Bone marrow (tissue), 2 donors: ENCODE results near the gene MAP1S.

Source experiments
- DNase-seq, 2 donors: peaks; one replicate each; lab custom pipeline; 2025; lab: John Stamatoyannopoulos, UW

MAP1S gene

DNA sequence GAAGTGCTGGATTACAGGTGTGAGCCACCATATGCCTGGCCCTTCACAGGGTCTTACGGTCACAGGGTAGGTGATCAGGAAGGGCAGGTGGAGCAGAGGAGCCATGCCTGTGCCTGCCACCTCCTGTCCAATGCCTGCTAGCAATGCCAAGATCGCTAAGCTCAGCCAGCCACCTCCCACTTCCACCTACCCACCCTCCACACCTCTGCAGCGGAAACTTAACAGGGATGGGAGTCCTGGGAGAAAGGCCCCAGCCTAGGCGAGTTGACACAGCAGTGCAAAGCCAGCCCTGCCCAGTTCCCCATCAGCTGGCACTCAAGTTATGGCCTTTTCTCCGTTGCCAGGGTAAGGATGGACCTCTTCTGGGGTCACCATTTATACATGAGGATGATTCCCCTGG lies 16.1 kb downstream of the MAP1S start:
- no peak for DNase-seq

DNA sequence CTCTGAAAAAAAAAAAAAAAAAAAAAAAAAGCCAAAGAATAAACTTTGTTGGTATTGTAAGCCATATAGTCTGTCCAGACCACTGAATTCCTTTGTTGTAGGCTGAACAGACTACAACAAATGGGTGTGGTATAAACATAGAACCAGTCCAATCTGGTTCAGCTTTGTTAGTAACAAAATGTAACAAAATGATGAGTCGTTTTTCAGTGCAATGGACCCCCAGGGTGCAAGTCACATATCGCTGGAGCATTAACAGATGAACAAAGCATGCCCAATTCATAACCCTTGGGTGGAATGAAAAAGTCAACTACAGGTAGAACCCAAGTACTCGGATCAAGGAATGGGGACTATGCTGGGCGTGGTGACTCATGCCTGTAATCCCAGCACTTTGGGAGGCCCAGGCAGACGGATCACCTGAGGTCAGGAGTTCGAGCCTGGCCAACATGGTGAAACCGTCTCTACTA lies 18.4 kb downstream of the MAP1S start:
- DNase-seq: no peak

DNA sequence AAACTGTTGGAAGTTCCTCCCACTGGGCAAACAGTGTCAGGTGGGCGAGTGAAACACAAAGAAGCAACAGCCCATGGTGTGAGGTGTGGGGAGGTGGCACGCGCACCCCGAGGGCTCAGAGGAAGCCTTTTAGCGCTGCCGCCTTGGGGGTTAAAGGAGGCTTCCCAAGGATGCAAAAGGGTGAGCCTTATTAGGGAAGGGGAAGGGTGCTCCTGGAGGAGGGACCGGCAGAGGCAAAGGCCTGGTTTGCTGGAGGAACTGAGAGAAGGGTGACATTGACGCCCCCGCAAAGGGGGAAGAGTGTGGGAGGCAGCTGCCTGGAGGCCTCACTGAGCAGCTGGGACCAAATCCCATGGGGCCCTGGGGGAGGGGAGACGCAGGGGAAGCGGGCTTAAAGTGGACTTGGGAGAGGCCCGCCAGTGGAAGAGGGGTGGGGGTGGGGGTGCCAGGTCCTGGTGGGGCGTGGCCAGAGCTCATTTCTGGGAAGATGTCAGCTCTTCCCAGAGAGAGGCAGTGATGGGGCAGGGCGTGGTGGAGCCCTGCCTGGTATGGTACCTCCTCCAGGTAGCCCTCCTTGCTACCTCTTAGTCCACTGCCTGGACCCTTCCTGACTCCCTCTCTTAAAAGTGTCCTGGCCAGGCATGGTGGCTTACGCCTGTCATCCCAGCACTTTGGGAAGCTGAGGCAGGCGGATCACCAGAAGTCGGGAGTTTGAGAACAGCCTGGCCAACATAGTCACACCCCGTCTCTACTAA lies 20.0 kb downstream of the MAP1S start:
- no peak for DNase-seq

DNA sequence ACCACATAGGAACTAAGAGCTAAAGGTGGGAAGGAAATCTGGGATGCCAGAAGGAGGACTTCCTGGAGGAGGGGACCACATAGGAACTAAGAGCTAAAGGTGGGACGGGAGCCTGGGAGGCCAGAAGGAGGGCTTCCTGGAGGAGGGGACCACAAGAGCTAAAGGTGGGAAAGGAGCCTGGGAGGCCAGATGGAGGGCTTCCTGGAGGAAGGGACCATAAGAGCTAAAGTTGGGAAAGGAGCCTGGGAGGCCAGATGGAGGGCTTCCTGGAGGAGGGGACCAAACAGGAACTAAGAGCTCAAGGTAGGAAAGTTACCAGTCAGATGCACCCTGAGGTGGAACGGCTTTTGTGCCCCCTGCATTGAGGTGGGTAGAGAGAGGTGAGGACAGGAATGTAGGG lies 22.2 kb downstream of the MAP1S start:
- DNase-seq: no peak

DNA sequence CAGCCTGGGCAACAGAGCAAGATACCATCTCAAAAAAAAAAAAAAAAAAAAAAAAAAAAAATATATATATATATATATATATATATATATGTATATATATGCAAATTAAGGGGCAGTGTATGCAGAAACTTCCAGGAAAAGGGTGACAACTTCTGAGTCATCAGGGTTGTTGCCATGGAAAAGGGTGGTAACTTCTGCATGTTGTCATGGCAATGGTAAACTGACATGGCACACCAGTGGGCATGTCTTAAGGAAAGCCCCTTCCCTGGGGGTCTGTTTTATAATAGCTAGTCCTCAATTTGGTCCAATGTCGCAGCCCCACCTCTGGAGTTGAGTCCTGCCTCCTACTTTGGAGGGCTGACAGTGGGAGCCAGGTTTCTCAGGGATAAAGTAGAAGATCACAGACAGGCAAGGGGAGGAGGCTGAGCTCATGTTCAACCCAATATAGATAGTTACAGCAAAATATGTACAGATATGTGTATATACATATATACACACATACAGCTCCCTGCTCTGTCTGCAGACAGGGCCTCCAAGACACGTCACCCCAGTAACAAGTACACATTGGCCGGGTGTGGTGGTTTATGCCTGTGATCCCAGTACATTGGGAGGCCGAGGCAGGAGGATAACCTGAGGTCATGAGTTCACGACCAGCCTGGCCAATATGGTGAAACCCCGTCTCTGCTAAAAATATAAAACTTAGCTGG lies 24.7 kb downstream of the MAP1S start:
- peak in 1 of 2 donors; percentile 31 for DNase-seq

DNA sequence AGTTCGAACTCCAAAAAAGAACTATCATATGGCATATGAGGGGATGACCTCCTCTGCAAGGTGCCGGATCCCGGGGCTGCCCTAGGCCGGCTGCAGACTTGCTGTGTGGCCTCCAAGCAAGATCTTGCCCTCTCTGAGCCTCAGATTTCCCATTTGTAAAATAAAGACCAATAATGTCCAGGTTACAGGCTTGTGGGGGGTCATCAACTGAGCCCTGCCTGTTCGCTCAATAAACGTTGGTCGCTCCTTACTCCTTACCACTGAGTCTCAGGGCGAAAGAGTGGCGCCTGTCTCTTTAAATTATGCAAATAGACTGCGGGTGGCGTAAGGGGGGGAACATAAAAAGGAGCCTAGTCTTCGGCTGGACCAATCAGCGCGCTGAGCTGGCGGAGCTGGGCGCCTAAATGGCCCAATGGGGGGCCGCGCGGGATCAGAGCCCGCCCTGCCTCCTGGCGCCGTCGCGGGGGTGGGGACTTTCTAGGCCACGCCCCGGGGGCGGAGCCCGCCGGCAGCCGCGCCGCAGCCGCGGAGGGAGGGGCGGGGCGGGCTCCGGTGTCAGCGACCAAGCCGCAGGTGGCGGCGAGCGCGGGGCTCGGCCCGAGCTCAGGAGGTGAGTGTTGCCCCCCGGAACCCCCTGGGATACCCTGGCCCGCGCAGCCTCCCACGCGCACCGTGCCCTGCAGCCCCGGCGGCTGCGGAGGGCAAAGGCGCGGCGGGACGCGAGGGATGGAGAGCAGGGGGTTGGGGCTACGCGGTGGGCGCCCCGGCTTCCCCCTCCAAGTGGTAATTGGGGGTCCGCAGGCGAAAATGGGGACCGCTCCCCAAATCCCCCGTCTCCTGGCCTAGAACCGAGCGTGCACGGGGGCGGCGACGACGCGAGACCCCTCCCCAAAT lies 28.2 kb downstream of the MAP1S start:
- peak; percentile 68 to 90 for DNase-seq

DNA sequence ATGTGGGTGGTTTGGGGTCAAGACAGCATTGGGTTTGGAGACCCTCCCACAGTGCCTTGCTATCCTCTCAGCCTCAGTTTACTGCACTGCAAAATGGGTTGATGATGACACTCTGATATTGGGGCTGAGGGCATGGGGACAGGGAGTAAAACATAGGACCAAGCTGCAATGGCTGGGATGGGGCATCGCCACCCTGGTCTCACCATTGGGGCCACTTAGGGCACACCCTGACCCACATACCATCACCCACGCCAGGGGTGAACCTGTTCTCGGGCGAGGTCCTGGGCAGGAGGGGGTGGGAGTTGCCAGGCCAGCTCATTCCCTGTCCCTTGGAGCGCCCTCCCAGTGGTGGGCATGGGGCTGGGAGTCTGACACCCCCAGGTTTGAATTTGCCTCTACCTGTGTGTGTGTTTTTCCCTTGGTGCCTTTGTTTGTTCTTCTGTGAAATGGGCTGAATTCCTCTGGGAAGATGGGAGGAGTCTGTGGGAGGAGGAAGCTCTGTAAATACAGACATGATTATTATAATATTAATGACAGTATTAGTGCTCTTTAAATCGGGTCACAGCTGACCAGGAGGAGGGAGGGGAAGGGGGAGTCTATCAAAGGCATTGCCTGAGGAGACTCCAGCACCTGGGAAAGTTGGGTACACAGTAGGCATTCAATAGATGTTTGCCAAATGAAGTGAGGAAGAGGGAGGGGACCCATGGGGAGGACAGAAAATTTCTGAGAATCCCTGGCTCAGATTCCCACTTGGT lies 29.8 kb downstream of the MAP1S start:
- DNase-seq: no peak

DNA sequence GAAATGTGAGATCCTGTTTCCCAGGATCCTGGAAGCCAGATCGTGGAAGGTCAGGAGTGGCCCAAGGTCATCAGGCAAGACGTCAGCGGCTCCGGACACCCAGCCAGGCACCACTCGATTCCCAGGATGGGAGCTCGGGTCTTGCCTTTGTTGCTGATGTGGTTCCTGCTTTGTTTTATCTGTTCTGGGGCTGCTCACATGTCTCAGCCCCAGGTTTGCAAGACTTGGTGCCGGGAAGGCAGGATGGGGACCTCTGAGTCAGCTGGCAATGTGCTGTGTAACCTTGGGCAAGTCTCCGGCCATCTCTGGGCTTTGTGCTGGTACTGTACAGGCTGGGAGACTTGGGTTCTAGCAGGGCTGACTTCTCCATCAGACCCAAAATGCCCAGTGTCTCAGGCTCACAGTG lies 30.6 kb downstream of the MAP1S start:
- no peak for DNase-seq

DNA sequence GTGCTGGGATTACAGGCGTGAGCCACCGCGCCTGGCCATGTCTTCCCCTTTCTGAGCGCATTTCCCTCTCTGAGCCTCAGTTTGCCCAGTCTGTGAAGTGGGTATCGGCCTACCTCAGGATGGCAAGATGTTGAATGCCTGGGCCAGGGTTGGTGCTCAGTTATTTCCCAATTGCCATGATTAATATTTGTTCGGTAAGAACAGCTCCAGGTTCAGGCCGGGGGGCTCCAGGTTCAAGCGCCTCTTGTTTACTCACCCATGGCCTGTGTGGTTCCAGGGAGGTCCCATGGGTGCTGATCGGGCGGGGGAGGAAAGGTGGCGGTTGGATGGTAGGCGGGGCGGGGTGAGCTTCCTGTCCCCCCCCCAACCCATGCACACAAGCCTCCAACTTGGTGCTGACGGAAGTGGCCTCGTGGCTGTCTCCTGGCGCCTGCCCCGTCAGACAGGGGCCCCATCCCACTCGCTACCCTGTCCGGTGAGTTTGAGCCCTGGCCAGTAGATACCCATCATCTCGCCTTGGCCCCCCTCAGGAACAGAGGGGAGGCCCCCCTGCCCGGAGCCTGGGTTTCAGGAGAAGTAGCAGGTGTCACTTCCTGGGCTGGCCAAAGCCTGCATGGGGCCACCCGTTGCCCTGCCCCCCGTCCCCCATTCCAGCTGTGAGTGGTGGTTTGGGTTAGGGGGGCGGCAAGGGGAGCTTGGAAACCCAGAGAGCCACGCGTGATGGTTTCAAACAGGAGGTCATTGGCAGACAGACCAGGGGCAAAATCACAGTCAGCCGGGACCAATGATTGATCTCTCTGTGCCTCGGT lies 32.0 kb downstream of the MAP1S start, which contains the start of gene FCHO1:
FCHO1 (plus strand) TSS at position 375 of the 809 bp plus-strand sequence. CDS start 3,688 bp downstream, outside the sequence.
- DNase-seq: peak; percentile 26 to 47

DNA sequence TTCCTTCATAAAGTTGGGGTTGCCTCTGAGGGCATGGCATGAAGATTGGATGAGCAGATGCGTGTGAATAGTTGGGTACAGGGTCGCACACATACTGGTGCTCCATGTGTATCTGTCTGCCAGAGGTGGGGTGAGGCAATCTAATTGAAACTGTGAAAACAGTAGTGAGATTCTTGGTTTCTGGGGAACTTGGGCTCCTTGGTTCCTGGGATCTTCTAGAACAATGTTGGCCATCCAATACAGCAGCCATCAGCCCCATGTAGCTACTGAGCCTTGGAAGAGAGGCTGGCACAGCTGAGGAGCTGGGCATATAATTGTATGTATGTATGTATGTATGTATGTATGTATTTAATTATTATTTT lies 32.6 kb downstream of the MAP1S start:
- DNase-seq: no peak

DNA sequence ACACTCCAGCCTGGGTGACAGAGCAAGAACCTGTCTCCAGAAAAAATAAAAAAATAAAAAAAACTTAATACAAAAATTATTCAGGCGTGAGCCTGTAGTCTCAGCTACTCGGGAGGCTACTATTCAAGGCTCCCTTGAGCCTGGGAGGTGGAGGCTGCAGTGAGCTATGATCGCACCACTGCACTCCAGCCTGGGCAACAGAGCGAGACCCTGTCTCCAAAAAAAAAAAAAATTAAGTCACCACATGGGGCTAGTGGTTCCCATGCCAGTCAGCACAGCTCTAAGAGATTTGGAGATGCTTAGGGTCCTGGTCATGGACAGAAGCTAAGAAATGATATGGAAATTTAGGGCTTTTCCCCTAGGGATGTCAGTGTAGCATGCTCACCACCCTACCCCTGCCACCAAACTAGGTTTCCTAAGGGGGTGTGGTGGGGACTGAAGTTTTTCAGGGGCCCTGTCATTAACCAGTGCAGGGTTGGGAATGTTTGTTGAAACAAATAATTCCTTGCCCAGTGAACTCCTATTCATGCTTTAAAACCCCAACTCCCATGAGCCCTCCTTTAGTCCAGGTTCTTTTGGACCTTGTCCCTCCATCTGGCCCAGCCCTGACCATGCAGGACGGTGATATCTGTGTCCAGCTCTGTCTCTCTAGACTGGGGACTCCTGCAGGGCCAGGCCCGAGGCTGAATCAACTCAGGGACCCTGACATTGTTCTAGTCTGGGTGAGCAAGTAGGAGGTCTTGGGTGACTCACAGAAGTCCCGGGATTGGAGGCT lies 33.8 kb downstream of the MAP1S start:
- no peak for DNase-seq

DNA sequence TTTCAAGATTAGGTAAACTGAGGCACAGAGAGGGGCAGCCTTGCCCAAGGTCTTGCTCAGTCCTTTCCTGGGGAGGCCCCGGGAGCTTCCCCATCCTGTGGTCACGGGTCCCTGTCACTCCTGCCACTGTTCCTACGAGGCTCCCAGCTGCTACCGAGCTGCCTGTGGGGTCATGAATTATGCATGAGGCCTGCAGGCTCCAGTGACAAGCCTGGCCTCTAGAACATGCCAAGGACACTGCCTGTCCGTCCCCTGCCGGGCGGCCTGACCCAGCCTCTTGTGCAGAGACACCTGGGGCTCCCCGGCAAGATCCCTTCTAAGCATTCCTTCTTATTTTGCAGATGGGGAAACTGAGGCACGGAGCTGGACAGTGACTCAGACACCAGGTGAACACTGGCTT lies 34.7 kb downstream of the MAP1S start:
- no peak for DNase-seq

DNA sequence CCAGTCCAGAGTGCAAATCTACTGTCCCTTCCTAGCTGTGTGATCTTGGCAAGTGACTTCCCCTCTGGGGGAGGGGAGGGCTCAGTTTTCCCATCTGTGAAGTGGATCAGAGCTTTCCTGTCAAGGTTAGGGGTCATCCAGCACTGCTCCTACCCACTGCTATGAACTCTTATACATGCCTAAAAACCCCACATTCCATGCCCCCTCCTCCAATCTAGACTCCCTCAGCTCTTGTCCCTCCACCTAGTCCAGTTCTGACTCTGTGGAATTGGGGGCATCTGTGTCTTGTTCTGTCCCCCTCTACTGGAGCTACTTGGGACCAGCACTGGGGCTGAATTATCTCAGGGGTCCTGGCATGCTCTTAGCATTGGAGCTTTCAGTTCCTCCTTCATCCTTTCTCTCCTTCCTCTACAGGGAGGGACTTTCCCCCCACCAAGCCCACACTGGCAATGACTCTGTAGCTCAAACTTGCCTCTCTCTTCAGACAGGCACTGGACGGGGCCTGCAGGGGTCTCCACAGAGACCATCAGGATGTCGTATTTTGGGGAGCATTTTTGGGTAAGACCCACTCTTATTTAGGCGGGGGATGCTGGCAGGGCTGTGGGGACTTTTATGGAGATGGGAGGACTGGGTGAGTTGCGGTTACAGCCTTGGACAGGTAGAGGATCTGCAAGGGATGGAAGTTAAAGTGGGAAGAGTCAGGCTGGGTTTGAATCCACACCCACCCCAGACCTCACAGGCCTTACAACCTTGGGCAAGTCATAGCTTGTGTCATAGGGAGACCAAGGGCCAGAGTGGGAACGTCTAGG lies 35.6 kb downstream of the MAP1S start:
- DNase-seq: no peak

DNA sequence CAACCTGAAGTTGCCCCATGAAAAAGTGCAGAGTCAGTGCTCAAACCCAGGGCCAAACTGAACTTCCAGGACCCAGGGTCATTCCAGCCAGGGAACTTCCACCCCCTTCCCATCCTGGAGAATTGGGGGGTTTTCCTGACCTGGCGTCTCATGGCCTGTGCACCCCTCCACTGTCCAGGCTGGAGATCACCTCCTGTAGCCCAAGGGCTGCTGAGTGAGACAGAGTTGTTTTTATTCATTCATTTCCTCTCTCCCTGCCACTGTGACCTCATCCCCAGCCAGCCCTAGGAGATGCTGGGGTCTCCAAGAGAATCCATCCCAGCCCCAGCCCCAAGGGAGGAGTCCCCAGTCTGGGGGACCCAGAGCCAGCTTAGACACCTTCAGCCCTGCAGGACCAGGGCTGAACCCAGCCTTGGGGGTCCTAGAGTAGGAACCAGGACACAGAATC lies 36.2 kb downstream of the MAP1S start:
- DNase-seq: no peak

DNA sequence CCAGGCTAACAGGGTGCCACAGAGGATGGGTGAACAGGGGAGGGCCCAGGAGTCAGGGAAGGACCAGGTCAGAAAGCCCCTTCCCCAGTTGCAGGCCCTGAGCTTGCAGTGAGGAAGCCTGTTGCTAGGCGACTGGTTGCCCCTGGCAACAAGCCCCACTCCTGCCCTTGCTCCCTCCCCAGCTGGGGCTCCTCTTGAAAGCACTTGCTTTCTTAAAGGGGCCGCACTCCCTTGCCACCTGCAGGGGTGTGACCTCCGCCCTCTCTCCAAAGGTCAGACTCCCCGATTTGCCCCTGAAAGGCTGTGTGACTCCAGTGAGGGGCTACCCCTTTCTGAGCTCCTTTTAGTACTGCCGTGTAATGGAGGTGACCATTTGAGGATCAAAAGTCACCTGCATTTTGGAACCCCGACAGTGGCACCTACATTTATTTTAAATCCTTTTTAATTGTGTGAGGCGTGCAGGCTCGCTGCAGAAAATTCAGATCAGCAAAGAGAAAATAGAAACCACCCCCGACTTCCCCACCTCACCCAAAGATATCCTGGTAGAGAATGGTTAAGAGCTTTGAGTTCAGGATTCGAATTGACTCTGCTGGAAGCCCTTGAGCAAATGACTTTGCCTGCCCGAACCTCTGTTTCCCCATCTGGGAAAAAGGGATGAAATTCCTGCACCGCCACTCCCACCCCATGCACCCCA lies 36.8 kb downstream of the MAP1S start:
- DNase-seq: no peak

DNA sequence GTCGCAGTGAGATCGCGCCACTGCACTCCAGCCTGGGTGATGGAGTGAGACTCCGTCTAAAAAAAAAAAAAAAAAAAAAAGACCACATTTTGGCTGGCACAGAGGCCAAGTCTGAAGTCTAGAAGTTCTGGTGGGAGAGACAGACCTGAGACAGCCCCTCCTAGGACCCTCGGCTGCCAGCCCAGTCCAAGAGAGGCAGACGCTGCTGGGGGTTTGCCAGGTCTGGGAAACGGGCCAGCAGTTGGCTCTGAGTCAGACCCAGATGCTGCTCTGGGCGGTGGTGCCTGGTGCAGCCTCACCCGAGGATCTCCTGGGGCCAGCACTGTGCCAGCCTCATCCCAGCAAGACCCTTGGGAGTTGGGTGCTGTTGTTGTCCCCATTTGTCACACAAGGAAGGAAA lies 37.8 kb downstream of the MAP1S start:
- no peak for DNase-seq

DNA sequence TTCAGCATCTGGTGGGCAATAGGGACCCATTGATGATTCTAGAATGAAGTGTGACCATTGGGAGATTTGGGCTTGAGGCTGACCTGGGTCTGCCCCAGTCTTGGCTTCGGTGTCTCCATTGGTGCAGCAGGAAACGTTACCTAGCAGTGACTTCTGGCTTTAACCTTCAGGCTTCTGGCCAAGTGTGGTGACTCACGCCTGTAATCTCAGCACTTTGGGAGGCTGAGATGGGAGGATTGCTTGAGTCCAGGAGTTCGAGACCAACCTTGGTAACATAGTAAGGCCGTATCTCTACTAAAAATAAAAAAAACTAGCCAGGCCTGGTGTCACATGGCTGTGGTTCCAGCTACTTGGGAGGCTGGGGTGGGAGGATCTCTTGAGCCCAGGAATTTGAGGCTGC lies 39.2 kb downstream of the MAP1S start:
- DNase-seq: no peak

DNA sequence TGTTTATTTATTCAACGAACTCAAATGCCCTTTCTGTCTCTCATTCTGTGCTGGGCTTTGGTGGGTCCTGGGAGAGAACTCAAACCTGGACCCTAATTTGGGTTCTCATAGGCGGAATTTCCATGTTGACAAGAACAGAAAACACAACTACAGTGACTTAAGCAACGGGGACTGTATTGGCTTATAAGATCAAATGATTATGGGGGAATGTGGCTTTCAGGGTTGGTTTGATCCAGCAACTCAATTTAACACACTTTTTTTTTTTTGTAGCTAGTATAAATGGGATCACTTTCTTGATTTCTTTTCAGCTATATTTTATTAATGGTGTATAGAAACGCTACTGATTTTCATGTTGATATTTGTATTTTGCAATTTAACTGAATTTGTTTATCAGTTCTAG lies 41.9 kb downstream of the MAP1S start:
- DNase-seq: no peak
